ENCODE results near the gene ARHGAP42.
A peak's percentile ranks its signal among the peaks of the same experiment; 100 is the strongest.

ARHGAP42 gene

DNA sequence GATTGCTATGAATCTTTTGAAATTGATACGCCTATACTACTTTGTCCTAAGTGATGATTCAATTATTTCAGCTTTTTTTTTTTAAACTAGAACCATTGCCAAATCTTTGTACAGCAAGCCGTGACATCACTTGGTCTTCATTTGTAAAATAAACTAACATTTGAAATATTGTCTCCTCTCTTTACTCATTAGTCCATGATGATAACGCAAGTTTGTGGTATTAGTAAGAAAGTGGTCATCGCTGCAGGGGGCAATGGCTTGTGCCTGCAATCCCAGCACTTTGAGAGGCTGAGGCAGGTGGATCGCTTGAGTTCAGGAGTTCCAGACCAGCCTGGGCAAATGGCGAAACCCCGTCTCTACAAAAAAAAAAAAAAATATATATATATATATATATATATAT, 12.9 kb upstream of the ARHGAP42 start:
- TF ChIP-seq, protein P1, sequence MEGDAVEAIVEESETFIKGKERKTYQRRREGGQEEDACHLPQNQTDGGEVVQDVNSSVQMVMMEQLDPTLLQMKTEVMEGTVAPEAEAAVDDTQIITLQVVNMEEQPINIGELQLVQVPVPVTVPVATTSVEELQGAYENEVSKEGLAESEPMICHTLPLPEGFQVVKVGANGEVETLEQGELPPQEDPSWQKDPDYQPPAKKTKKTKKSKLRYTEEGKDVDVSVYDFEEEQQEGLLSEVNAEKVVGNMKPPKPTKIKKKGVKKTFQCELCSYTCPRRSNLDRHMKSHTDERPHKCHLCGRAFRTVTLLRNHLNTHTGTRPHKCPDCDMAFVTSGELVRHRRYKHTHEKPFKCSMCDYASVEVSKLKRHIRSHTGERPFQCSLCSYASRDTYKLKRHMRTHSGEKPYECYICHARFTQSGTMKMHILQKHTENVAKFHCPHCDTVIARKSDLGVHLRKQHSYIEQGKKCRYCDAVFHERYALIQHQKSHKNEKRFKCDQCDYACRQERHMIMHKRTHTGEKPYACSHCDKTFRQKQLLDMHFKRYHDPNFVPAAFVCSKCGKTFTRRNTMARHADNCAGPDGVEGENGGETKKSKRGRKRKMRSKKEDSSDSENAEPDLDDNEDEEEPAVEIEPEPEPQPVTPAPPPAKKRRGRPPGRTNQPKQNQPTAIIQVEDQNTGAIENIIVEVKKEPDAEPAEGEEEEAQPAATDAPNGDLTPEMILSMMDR (IDR thresholded peaks at IDR 0.05): no peak

DNA sequence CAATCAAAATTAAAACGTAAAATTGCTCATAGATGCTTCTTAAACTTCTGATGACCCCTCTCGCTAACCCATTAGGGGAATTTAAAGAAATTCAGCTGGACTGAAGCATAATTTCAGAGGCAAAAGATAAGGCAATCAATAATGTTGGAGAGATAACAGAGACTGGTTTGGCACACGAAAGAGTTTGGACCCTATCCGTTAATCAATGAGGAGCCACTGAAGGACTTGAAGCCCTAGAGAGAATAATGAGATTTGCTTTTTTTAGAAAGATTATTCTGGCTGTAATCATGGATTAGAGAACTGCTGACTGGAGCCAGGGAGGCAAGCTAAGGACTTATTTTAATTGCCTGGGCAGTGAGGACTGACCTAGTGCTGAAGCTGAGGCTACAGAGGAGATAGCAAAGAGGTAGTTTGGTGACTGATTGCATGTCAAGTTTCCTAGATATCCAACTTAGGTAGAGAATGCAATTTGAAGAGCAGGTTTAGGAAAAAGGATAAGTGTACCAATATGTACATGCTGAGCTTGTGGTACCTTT, 11.9 kb upstream of the ARHGAP42 start:
- TF ChIP-seq, protein P1 (IDR thresholded peaks at IDR 0.05): no peak

DNA sequence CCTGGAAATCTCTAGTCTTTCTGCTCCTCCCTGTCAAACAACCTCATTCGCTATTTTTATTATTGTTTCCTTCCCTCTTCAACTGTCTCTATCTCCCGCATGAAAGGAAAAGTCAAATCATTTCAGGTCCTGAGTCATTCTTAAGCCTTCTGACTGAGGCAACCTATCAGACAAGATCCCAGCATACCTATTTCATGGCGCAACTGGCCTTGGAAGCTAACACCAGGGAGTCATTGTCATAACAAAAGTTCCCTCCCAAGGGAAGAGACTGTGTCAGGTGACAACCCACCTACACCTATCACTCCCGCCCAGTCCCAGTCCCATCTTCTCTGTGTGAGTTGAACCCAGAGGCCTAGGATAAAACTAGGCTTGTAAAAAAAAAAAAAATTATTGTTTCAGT, 10.2 kb upstream of the ARHGAP42 start:
- TF ChIP-seq, protein P1 (IDR thresholded peaks at IDR 0.05): no peak

DNA sequence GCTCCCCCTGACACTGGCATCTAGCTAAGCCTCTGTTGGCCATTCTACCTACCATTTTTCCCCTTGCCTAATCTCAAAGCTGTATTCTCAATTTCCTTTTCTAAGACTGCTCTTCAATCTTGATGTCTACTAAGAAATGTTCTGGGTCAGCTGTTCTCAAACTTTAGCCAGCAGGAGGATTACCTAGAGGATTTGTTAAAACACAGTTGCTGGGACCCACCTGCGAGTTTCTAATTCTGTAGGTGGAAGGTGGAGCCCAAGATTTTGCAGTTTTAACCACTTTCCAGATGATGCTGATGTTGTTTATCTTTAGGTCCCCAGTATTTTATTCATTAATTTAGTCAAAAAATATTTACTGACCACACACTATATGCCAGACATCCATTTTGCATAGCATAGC, 9.3 kb upstream of the ARHGAP42 start:
- TF ChIP-seq, protein P1 (IDR thresholded peaks at IDR 0.05): no peak

DNA sequence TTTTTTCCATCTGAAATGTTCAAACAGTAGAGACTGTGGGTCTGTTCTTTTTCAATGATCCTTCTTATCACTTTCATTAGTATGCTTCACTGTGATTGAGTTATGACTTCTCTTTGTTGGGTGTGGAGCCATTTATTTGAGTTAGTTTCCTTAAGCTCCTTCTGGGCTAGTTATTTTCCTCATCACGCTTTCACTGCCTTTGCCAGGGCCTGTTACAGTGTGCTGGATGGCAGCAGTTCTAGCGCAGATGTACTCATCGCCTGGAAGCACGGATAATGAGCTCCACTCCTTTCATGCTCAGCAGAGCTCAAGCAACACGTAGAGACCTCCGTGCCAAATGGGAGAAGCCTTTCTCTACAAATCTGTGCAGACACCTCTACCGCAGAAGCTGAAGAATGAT, 7.0 kb upstream of the ARHGAP42 start:
- TF ChIP-seq, protein P1 (IDR thresholded peaks at IDR 0.05): no peak

DNA sequence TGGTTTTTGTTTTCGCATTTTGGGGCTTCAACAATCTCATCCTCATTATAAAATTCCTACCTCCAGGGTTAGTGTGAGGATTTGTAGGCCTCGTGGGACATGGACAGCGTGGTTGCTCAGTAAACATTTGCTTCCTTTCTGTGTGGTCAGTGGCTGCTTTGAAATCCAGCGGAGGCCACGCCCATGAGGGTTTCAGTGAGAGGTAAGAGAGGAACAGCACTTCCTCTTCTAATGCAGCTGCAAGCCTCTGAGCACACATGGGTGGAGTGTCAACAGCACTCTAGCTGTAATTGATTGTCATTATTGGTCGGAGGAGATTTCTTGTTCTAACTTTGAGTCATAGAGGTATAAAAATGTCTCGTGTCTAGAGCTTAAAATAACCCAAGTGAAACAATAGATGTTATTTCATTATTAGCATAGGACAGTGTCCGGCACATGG, 6.0 kb upstream of the ARHGAP42 start:
- TF ChIP-seq, protein P1 (IDR thresholded peaks at IDR 0.05): no peak

DNA sequence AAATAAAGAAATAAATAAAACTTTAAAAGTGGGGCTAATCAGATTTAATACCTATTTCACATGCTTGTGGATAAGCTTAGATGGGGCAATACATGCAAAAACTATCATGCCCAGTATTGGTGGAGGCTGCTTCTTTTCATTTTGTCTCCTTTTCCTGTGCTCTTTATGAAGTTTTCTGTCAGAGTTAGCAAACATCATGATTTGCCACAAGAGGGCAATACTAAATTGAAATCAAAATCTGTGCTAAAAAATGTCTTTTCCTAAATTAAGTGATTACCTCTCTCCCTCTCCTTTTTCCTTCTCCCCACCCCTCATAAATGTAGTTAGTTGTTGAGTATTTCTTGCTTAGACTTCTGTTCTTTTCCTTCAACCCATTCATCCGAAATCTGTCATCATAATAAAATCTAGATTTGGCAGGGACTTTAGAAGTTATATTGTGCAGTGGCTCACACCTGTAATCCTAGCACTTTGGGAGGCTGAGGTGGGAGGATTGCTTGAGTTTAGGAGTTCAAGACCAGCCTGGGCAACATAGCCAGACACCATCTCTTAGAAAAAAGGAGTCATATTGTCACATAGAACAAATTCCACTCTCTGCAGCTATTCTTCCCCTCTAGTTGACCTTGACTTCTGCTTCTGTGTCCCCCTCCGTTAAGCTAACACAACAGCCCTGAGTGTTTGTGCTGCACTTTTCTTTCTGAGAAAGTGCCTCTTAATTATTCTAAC, 4.7 kb upstream of the ARHGAP42 start:
- TF ChIP-seq, protein P1 (IDR thresholded peaks at IDR 0.05): peak; percentile 58
